H7 (cell line): ENCODE measurements around the gene PRKAR1B. TPM values are rescaled to one million over a fixed set of nuclear protein-coding genes. Genes with fewer than 3 reads are reported as not detected.
A peak's percentile ranks its signal among the peaks of the same experiment; 100 is the strongest.

ENCODE experiments used
- DNase-seq: peaks from one replicate; pipeline ENCODE4 v3.0.0; 2012
- H3K27me3 ChIP-seq: 2 replicates; pipeline ENCODE4 v1.6.0; 2011; ENCODE audit warnings: mild to moderate bottlenecking, low read length; ENCODE audit not compliant: control insufficient read depth, insufficient read depth
- H3K36me3 ChIP-seq: replicated peaks from 2 replicates; pipeline ENCODE4 v1.5.1; 2011; ENCODE audit warnings: low read length; ENCODE audit not compliant: control insufficient read depth, insufficient read depth
- H3K4me3 ChIP-seq: 2 replicates; pipeline ENCODE4 v1.5.1; 2011; ENCODE audit warnings: low read depth, mild to moderate bottlenecking, control low read depth, low read length, moderate library complexity; ENCODE audit not compliant: insufficient read depth
- total RNA-seq: library from RNA; depleted of rRNA; stranded (reverse); fragments of >200 nt; shearing (Covaris generic); gene quantifications from 2 replicates; pipeline ENCODE4 v1.2.3, GENCODE V29; 2014

The PRKAR1B gene
- total RNA-seq, 1 experiment from 2014 or later = 32.4 TPM

GRCh38 chr7:609365-609764 lies 117.7 kb downstream of the PRKAR1B start:
- DNase-seq = peak; percentile 41
- Histone ChIP-seq H3K27me3 (no peaks in the 10 kb centered on the region), H3K4me3 (no peak overlapping the region), H3K36me3 (no peaks in the 10 kb centered on the region)

DNA sequence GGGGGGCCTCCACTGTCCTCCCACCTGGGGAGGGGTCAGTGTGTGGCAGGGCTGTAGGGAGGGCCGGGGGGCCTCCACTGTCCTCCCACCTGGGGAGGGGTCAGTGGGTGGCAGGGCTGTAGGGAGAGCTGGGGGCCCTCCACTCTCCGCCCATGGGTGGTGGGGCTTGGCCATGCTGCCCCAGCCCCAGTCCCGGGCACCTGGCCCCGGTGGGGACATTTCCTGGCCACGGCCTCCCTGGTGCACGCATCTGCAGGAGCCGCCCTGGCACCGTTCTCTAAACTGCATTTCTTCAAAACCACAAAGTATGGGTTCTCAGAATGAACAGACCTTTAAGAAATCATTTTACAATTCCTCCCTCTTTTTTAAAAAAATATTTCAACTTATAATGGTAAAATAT lies 118.1 kb downstream of the PRKAR1B start:
- Histone ChIP-seq H3K27me3 (no peaks in the 10 kb centered on the region), H3K36me3 (no peaks in the 10 kb centered on the region), H3K4me3 (no peak overlapping the region)
- DNase-seq = peak; percentile 59

DNA sequence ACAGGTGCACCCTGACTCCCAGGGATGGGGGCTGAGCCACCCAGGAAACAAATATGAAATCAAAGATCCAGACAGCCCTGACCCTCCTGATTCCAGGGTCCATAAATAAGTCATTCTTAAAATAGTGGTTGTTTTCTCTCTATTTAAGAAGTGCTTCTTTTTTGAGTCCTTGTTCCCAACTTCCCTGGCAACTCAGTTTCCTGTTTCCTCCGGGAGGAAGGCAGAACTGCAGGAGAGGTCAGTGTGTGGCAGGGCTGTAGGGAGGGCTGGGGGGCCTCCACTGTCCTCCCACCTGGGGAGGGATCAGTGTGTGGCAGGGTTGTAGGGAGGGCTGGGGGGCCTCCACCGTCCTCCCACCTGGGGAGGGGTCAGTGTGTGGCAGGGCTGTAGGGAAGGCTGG lies 118.7 kb downstream of the PRKAR1B start:
- no peak for DNase-seq
- Histone ChIP-seq H3K4me3 (no peak overlapping the region), H3K27me3 (no peaks in the 10 kb centered on the region), H3K36me3 (no peaks in the 10 kb centered on the region)

DNA sequence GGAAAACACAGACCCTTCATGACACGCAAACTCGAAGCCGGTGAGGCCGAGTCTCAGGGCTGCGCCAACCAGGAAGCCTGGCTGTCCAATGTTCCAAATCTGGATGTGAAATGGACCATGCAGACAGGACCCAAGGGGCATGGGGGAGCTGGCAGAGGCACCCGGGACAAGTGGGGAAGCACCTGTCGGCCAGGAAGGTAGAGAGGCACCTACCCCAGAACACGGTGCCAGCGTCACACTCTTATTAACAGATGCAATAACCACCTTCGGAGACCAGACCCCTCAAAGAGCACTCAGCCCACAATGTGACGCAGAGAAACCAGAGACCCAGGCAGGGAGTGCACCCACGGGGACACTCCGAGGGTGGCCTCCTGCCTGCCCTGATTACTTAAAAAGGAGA lies 119.1 kb downstream of the PRKAR1B start:
- H3K36me3 ChIP-seq = no peaks in the 10 kb centered on the region
- no peak overlapping the region for H3K4me3 ChIP-seq
- H3K27me3 ChIP-seq = no peaks in the 10 kb centered on the region
- DNase-seq = no peak

DNA sequence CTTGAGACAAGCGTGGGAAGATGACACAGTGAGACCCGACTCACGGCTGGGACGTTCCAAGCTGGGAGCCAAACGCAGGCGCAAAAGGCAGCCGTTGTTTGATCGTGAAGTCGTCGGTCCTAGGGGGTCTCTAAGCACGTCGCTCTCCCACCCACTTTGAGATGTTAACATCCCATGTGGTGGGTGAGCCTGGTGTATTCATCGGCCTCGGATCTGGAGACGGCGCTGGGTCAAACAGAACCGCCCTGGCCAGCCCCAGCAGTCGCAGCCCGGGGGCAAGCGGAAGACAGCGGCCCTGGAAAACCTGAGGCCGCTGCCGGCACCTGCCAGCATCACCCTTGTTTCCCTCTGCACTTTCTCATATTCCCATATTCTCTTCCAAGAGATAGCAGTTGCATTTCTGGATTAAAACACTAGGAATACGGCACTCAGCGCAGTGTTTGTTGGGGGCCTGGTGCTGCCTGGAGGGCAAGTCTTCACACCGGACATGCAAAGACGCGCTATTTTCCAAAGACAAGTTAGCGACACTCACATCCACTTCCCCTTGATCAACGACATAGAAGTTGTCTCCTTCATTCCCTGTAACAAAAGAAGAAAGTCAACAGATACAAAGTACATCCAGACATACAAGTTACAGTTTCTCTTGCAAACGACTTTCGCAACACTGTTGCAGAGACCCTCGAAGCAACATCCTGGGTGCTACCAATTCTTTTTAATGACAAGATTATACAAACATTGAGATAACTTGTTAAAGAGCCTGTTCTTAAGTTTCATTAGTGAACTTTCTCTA lies 121.2 kb downstream of the PRKAR1B start:
- H3K27me3 ChIP-seq = no peaks in the 10 kb centered on the region
- H3K4me3 ChIP-seq = no peak overlapping the region
- no peaks in the 10 kb centered on the region for H3K36me3 ChIP-seq
- no peak for DNase-seq

GRCh38 chr7:604884-605531 lies 122.1 kb downstream of the PRKAR1B start:
- no peak for DNase-seq
- H3K27me3 ChIP-seq = no peaks in the 10 kb centered on the region
- no peaks in the 10 kb centered on the region for H3K36me3 ChIP-seq
- no peak overlapping the region for H3K4me3 ChIP-seq

DNA sequence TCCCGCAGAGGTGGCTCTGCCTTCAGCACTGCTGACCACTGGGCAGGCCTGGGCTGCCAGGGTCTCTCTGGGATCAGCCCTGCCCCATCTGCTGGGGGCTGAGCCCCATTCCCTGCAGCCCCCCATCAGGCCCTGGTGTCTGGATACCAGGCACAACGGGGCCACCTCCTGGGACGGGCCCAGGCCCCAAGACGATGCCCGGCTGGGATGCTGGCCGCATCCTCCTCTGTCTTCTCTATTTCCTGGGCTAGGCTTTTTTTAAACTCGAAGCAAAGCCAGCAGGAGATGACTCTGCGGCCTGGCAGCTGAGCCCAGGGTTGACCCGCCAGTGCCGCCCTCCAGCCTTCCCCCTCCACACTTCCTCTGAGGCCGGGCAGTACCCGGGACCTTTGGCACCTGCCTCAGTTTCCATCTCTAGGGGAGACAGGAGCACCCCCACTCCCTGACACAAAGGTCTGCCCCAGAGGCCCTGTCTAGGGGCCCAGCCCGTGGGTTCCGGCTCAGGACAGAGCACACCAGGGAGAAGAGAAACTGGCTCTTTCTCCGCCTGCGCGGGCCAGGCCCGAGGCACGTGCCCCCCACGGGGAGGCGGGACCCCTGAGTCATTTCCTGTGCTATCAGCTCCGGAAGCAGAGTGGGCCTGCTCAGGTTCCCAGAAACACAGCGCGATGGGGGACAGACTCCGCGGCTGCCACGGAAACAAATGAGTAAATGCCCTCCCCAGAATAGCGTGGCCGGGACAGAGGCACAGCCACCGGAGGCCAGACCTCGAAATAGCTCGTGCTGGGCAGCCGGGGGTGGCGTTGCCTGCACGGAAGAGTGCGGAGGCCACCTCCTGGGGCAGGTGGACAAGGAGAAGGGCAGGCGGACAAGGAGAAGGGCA lies 122.8 kb downstream of the PRKAR1B start:
- Histone ChIP-seq H3K27me3 (no peaks in the 10 kb centered on the region), H3K4me3 (no peak overlapping the region), H3K36me3 (no peaks in the 10 kb centered on the region)
- no peak for DNase-seq

DNA sequence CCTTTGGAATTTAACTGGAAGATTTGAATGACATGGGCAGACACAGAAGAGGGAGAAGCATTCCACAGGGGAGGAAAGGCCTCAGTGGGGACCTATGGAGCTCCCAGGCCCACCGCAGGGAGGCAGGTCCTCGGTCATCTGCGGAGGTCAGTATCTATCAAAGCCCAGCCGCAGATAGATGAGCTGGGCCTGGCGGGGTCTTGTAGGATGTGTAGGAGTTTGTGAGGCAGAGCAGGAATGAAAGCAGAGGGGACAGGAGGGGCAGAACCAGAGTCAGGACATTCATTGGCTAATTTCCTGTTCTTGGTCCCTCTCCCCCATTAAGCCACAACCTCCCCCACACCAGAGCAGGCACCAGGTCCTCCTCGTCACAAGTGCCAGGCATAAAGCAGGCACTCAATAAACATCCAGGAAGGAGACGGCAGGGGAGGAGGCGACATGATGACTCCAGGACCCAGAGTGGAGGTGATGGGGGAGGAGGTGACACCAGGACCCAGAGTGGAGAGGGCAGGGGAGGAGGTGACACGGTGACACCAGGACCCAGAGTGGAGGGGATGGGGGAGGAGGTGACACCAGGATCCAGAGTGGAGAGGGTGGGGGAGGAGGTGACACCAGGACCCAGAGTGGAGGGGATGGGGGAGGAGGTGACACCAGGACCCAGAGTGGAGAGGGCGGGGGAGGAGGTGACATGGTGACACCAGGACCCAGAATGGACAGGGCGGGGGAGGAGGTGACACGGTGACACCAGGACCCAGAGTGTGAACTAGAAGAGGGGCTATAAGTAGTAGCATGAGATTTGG lies 123.7 kb downstream of the PRKAR1B start:
- H3K4me3 ChIP-seq = no peak overlapping the region
- no peak for DNase-seq
- H3K36me3 ChIP-seq = no peaks in the 10 kb centered on the region
- no peaks in the 10 kb centered on the region for H3K27me3 ChIP-seq

- H3K4me3 ChIP-seq = no peak overlapping the region
- no peaks in the 10 kb centered on the region for H3K27me3 ChIP-seq
- DNase-seq = peak; percentile 81
- no peaks in the 10 kb centered on the region for H3K36me3 ChIP-seq
These were observed 124.5 kb downstream of the PRKAR1B start for GRCh38 chr7:602341-603141.

GRCh38 chr7:601595-602340 lies 125.3 kb downstream of the PRKAR1B start:
- Histone ChIP-seq H3K27me3 (no peaks in the 10 kb centered on the region), H3K36me3 (no peaks in the 10 kb centered on the region), H3K4me3 (no peak overlapping the region)
- DNase-seq = no peak

DNA sequence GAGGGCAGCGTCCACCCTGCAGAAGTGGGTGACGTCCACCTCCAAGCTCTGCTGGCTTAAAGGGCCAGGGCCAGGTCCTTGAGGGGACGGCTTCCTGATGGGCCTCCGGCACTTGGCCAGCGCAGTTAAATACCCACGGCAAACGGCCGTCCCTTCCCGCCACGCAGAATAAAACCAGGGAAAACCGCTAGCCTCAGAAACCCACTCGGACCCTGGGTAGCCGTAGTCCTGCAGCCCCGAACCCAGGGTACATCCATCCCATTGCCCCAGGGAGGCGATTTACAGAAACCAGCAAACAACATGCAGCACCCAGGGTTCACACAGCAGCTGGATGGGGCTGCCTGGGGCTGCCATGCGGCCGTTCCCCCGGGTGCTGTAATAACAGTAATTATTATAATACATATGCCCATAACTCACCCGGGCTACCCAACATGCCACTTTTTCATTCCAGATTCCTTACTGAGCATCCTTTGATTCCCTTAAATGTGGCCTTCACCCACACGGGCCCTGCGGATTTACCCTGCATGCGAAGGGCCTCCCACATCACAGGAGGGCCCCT lies 126.0 kb downstream of the PRKAR1B start:
- H3K36me3 ChIP-seq = no peaks in the 10 kb centered on the region
- DNase-seq = no peak
- H3K27me3 ChIP-seq = no peaks in the 10 kb centered on the region
- H3K4me3 ChIP-seq = no peak overlapping the region

DNA sequence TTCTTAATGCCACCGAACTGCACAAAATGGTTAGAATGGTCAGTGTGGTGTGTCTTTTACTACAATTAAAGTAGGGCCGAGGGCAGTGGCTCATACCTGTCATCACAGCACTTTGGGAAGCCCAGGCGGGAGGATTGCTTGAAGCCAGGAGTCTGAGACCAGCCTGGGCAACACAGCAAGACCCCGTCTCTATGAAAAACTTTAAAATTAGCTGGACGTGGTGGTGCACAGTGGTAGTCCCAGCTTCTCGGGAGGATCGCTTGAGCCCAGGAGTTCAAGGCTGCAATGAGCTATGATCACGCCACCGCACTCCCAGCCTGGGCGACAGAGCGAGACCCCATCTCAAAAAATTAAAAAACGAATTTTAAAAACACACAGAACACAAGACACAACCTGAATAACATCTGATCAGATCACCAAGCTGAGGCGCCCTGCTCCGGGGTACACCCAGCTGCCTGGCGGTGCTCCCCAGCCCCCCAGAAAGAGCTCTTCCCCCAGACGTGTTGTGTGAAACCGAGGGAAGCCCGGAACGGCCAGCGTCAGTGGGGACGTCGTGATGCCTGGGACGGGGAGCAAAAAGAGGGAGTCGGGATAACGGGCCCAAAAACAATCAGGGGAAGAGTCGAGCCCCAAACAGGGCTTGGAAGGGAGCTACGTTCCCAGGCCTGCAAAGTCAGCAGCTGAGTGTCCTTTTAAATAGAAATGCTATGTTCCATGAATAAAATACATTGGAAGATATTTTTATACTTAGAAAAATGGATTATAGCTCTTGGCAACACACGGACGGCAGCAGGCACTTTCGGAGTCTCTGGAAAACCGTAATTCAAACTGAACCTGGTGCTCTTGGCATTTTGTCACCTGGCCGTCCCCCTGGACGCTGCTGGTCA lies 126.7 kb downstream of the PRKAR1B start:
- no peaks in the 10 kb centered on the region; the same call in 1 of the 2 replicates for H3K36me3 ChIP-seq
- no peak overlapping the region for H3K4me3 ChIP-seq
- no peak for DNase-seq
- no peaks in the 10 kb centered on the region for H3K27me3 ChIP-seq
